KBM-7 (cell line): ENCODE results near the gene GPR150.

Experiments used
- DNase-seq: peaks from one replicate; pipeline ENCODE4 v3.0.0-alpha.2; 2015
- in situ Hi-C: fragments of 300-500 bp; cut with MboI; formaldehyde crosslinking; loops from 2 replicates; pipeline ENCODE4 v1.14.3; 2020; ENCODE audit warnings: low sequenced_read_pairs, low pct_unique_long_range_greater_than_20kb, mixed read lengths

The GPR150 gene

DNA sequence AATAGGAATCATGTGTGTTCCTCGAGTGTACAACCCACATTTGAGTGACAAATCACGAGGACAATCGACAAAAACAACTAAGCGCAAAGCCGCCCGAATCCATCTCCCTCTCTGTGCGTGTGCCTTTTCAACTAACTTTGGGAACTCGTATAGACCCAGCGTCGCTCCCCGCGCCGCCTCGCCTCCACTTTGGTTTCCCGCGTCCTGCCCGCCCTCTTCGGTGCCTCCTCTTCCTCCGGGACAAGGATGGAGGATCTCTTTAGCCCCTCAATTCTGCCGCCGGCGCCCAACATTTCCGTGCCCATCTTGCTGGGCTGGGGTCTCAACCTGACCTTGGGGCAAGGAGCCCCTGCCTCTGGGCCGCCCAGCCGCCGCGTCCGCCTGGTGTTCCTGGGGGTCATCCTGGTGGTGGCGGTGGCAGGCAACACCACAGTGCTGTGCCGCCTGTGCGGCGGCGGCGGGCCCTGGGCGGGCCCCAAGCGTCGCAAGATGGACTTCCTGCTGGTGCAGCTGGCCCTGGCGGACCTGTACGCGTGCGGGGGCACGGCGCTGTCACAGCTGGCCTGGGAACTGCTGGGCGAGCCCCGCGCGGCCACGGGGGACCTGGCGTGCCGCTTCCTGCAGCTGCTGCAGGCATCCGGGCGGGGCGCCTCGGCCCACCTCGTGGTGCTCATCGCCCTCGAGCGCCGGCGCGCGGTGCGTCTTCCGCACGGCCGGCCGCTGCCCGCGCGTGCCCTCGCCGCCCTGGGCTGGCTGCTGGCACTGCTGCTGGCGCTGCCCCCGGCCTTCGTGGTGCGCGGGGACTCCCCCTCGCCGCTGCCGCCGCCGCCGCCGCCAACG lies at the start of gene GPR150:
TSS of gene GPR150 (plus strand) at position 58 of the 840 bp plus-strand sequence. CDS start at position 247, 189 bp downstream.
- in situ Hi-C loops = no loop called here
- DNase-seq = no peak

DNA sequence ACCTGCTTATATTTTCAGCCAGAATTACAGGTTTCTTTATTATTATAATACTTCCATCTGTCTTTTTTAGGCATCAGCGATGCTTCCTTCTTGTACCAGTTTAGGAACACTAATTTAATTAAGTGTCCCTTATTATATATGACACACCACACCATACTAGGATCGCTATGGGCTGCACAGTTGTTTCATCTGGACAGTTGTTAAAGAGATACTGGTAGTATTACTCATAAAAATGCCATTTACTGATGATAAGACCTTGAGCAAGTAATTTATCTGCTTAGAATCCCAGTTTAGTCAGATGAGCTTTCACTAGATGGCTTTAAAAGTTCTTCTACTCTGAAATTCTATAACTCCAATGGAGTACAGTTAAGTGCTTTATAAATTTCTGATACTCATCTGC lies 47.9 kb upstream of the GPR150 start:
- DNase-seq = no peak
- in situ Hi-C loops = no loop called here

DNA sequence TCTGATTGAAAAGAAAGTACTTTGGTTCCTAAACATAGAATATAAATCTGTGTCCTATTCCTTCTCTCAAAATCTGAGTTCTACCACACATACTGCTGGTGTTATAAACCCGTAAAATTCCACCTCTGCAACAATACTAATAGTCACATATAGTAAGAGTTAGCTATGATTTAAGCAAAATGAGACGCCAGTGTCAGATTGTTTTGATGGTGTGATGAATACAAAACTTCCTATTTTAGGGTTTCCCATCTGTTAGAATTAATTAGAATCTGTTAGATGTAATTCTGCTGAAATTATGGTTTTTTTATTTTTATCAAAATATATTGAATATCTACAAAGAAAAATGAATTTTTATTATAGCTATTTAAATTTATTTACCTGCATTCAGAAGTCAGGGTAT lies 38.3 kb upstream of the GPR150 start:
- in situ Hi-C loops = no loop called here
- no peak for DNase-seq

DNA sequence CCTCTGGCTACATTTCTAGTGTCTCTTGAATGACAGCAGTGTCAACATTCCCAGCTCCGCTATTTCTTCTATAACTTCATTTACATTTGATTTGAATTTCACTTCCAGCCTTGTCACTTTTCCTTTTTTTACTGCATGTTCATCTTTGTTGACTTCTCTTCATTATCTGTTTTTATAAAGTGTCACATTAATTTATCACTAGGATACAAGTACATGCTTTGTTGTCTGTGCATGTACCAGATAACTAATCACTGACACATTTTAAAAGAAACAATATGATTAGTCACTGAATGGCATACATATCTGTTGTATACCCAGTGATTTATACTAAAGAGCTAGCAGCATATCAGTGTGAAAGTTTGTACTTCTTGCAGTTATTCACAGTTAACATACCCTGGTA lies 35.9 kb upstream of the GPR150 start:
- no peak for DNase-seq
- in situ Hi-C loops = no loop called here

DNA sequence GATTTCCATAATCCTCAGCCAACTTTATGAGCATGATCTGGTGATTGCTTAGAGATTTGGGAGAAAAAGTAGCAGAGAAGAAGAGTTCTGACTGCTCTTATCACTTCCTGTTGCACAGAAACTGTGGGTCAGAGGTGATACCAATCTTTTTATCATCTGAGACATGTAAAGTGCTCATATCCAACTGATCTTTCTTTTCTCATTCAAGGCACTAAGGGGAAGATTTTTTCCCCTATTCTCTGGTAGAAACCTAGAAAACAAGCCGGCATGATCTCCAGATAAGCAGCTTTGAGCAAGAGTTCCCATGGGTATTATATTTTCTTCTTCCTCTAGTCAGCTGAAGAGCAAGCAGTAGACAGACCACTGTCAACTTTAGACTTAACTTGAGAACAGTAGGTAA lies 29.0 kb upstream of the GPR150 start:
- in situ Hi-C loops = no loop called here
- peak; percentile 16 for DNase-seq

DNA sequence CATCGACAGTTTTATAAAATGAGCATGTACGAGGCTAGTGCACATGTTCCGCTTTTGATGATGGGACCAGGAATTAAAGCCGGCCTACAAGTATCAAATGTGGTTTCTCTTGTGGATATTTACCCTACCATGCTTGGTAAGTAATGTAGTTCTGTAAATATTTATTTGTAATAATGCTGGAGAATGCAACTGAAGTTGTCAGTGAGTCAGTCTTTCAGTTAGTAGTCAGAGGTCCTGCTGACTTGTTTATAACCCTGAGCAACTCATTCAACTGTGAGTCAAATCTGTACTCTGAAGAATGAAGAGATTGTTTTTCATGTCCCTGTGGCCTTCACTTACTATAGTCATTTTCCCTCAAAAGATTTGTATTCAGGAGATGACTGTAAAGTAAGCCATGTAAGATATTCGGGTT lies 28.4 kb upstream of the GPR150 start:
- no peak for DNase-seq
- in situ Hi-C loops = no loop called here

DNA sequence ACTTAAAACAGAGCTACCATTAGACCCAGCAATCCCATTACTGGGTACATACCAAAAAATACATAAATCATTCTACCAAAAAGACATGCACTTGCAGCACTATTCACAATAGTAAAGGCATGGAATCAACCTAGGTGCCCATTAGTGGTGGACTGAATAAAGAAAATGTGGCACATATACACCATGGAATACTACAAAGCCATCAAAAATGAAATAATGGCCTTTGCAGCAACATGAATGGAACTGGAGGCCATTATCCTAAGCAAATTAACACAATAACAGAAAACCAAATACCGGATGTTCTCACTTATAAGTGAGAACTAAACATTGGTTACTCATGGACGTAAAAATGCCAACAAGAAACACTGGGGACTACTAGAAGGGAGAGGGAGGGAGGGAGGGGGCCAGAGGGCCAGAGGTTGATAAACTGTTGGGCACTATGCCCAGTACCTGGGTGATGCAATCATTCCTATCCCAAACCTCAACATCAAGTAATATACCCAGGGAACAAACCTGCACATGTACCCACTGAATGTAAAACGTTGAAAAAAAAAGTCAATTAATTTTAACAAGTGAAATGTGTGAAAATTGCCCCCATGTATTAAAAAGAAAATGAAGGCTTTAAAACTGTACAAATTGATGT lies 24.5 kb upstream of the GPR150 start:
- DNase-seq = no peak
- in situ Hi-C loops = no loop called here

DNA sequence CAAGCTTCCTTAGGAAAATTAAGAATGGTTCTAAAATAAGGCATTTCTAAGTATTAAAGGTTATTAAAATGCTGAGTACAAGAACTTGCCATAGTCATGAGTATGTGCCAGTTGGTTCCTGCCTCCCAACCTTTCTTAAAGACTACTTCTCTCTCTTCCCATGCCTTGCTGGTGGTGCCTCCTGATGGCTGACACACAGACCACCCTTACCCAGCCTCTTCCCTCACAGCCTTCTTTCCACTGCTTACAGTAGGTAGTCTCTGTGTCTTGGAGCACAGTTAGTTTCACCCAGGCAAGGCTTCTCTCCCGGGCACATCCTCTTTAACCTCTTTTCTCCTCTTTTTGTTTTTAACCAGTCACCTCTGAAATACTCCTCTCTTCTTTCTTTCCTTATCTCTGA lies 20.6 kb upstream of the GPR150 start:
- no peak for DNase-seq
- in situ Hi-C loops = no loop called here

DNA sequence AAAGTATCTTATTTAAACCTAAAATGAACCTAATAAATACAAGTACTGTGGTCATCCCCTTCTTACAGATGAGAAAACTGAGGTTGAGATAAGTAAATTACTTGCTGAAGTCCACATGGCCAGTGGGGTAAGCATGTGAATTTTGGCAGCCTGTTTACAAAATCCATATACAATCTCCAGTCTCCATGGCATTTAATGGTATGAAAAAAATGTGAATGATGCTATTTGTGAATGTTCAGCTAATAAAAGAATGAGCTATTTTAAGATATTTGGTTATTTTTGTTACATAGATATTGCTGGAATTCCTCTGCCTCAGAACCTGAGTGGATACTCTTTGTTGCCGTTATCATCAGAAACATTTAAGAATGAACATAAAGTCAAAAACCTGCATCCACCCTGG lies 19.3 kb upstream of the GPR150 start:
- in situ Hi-C loops = no loop called here
- no peak for DNase-seq

DNA sequence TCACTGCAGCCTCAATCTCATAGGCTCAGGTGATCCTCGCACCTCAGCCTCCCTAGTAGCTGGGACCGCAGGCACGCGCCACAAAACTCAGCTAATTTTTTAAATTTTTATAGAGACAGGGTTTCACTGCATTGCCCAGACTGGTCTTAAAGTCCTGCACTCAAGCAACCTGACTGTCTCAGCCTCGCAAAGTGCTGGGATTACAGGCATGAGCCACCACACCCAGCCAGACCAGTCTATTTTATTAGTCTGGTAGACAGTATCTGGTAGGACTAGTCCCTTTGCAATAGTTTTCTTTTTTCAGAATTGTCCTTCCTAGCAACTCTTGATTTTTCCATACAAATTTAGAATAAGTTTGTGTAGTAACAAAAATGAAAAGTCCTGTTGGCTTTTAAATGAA lies 14.1 kb upstream of the GPR150 start:
- in situ Hi-C loops = no loop called here
- no peak for DNase-seq

DNA sequence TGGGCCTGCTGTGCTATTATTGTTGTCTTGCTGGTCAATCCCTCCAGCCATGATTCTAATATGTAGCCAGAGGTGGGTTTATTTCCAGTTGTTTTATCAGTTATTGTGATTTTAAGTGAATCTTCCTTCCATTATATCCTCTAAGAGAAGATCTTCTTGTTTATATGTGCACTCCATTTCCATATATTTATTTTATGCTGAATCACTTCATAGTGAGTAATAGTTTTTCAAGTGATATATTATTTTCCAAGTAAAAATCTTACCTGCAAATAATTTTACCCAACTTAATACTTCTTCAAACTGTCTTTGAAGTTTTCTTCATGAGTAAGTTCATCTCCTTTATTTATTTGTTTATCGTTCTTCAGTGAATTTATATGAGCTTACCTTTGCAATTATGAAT lies 13.5 kb upstream of the GPR150 start:
- in situ Hi-C loops = no loop called here
- DNase-seq = no peak

DNA sequence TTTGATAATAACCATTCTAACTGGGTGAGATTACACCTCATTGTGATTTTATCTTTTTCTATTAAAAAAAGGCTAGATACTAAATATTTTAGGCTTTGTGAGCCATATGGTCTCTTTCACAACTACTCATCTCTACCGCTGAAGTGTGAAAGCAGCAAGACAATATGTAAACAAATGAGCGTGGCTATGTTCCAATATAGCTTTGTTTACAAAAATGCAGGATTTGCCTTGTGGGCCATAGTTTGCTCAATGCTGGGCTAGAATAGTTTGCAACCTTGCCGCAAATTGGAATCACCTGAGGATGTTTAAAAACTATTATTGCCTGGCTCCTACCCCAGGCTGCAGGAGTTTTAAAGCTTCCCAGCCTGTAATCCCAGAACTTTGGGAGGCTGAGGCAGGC lies 10.2 kb upstream of the GPR150 start:
- in situ Hi-C loops = no loop called here

DNA sequence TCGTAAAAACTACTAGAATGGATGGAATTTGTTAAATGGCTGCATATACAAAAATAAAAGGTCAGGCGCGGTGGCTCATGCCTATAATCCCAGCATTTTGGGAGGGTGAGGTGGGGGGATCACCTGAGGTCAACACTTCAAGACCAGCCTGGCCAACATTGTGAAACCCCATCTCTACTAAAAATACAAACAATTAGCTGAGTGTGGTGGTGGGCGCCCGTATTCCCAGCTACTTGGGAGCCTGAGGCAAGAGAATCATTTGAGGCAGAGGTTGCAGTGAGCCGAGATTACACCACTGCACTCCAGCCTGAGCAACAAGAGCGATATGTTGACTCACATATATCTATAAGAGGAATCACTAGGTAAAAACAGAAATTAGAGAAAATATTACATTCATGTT lies 9.3 kb upstream of the GPR150 start:
- DNase-seq = no peak

More for the DNA sequence above, 10.2 kb upstream of the GPR150 start:
- DNase-seq = no peak

DNA sequence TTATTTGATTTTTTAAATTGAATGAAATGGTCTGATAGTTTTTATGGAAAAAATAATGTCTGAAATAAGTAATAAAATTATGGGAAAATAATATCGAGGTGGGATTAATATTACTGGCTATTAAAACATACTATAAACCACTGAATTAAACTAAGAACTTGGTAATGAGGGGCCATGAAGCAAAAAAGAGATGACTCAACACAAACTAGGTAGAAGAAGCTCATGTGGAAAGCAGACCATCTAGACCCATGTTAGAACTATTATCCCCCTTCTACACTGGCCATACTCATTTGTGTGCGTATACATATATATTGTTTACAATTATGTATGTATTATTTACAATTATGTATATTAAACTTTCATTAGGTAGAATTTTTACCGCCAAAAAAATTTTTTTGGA lies 8.5 kb upstream of the GPR150 start:
- no peak for DNase-seq
- in situ Hi-C loops = no loop called here

More for the DNA sequence above, 9.3 kb upstream of the GPR150 start:
- in situ Hi-C loops = no loop called here

DNA sequence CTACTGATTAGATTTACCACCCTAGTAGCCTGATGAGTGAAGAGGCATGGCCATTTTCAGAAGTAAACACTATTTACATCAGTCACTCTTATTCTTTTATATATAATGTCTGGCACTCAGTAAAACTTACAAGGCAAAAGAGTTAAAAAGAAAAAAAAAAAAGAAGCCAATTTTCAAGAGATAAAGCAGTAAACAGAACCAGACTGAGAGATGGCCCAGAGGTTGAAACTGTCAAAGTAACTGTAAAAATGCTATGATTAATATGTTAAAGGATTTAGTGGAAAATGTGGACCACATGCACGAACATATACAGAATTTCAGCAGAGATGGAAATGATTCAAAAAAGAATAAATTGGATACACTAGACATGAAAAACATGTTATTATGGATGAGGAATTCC lies 6.4 kb upstream of the GPR150 start:
- in situ Hi-C loops = no loop called here
- no peak for DNase-seq

DNA sequence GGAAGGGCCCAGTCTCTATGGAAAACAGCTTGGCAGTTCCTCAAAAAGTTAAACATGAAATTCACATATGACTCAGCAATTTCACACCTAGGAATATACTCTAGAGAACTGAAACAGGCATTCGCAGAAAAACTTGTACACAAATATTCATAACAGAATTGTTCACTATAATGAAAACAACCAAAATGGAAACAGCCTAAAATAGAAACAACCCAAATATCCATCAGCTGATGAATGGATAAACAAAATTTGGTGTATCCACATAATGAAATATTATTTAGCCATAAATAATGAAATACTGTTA lies 4.8 kb upstream of the GPR150 start:
- DNase-seq = no peak

DNA sequence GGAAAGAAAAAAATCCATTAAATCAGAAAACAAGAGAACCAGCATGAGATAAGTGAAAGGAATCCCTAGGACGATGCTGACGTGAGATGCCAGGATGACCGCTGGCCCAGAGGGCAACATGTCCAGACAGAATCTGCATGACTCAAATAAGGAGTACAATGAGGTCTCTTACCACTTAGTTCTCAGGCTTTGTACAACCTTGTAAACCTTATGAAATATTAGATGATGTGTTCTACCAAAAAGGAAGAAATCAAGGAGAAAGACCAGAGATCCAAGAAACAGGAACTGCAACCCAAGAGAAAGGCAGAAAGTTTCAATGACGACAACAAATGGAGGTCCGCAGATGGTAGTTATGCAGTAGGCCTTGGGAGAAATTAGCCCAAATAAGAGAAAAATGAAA lies 2.8 kb upstream of the GPR150 start:
- in situ Hi-C loops = no loop called here
- DNase-seq = no peak

More for the DNA sequence above, 4.8 kb upstream of the GPR150 start:
- in situ Hi-C loops = no loop called here

DNA sequence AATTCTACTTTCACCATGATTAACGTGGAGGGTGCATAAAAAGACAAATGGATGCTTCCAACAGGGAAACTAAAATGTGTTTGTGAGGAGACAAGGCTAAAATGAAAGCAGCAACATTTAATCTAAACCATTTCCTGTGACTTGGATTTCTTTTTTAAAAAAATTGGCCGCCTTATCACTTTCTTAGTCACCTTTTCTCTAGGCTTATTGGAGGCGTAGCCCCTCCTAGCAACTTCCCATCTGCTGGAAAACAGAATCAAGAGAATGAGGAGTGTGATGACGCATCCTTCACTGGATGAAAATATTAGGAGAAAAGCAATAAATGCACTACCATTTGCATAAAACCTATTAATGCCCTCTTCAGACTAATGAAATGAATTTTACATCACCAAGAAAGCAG lies 791 bp upstream of the GPR150 start:
- DNase-seq = no peak

DNA sequence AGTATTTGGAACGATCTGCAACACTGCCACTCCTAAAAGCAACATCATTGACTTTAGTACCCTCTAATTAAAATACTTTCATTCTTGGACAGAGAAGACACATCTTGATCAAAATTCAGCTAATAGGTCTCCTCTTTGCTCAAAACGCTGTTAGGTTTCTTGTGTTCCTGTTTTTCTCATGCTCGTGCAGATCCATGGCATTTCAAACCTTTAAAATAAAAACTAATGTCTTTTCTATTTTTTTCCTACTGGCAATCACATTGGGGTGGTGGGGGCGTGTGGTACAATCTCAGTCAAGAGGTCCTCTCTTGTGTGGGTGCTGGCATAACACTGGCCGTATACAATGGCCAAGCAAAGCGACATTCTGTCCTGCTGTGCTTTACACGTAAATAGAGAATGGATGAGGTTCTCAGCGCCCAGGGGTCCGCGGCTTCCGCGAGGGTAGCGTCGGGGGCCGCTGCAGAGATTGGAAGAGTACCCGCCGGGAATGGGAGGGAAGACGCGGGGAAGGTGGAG lies 315 bp upstream of the GPR150 start:
- in situ Hi-C loops = no loop called here
- no peak for DNase-seq

More for the DNA sequence above, 791 bp upstream of the GPR150 start:
- in situ Hi-C loops = no loop called here

DNA sequence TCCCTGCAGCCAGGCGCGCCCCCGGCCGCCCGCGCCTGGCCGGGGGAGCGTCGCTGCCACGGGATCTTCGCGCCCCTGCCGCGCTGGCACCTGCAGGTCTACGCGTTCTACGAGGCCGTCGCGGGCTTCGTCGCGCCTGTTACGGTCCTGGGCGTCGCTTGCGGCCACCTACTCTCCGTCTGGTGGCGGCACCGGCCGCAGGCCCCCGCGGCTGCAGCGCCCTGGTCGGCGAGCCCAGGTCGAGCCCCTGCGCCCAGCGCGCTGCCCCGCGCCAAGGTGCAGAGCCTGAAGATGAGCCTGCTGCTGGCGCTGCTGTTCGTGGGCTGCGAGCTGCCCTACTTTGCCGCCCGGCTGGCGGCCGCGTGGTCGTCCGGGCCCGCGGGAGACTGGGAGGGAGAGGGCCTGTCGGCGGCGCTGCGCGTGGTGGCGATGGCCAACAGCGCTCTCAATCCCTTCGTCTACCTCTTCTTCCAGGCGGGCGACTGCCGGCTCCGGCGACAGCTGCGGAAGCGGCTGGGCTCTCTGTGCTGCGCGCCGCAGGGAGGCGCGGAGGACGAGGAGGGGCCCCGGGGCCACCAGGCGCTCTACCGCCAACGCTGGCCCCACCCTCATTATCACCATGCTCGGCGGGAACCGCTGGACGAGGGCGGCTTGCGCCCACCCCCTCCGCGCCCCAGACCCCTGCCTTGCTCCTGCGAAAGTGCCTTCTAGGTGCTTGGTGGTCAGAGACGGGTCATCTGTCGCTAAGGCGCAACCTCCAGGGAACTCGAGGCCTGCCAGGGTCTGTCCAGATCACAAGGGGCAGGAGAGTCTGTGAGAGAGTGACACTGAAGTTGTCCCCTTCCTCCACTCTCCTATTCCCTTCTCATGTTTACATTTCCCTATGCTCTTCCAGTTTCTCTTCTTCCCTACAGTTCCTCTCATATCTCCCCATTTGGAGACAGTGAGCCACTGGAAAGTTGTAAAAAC lies 1.3 kb downstream of the GPR150 start:
- in situ Hi-C loops = no loop called here
- DNase-seq = no peak
